Right lobe of liver (tissue), 4 donors: ENCODE results near the gene ZNF391.

Source experiments
- CTCF ChIP-seq, 4 donors: fragments of 200-600 bp in 3 of 4; fragments of 450-650 bp in 1 of 4; IDR thresholded peaks; one replicate each; pipeline versions ENCODE4 v1.5.1 to v1.8.0; 2016 to 2022; ENCODE audit warnings: antibody characterized with exemption in 4 of 4, mild to moderate bottlenecking in 2 of 4
- POLR2A ChIP-seq: fragments of 450-650 bp; IDR thresholded peaks from one replicate; pipeline ENCODE4 v1.6.1; 2017; ENCODE audit warnings: antibody characterized with exemption, mild to moderate bottlenecking
- donor health status: DM: no; HTN: no; CAD: no.
- donor health status: DM: no; HTN: no; CAD: no.
- donor health status: DM: no; HTN: yes; CAD: no.

GRCh38 chr6:27383011-27383410, 5.5 kb upstream of the ZNF391 start:
- no peak for TF ChIP-seq CTCF (IDR thresholded peaks at IDR 0.05)
- no peak for TF ChIP-seq POLR2A
